ENCODE measurements around the gene SRM.

GRCh38 chr1:11026052-11026451 lies 33.8 kb downstream of the SRM start:
- no peak for TF ChIP-seq CTCF (IDR thresholded peaks at IDR 0.05)
- no peak for TF ChIP-seq POLR2A (IDR thresholded peaks at IDR 0.05)
